Heart left ventricle (tissue), 16 donors: ENCODE results near the gene EMC7. TPM values are rescaled to one million over a fixed set of nuclear protein-coding genes. Genes with fewer than 3 reads are reported as not detected.

Experiments used
- ATAC-seq, 4 donors: fragments of 200-7000 bp; cut with Tn5 transposase; one replicate each; pipeline ENCODE4 v1.9.1; 2020 to 2022; ENCODE audit warnings: moderate library complexity in 4 of 4, mild to moderate bottlenecking in 3 of 4, moderate number of reproducible peaks in 1 of 4
- DNase-seq, 5 donors: peaks; one replicate each; pipeline ENCODE4 v3.0.0-alpha.2; 2020
- H3K27ac ChIP-seq, 12 donors: fragments of 200-600 bp; sonication (generic) in 4 of 12; one replicate each; pipeline versions ENCODE4 v1.5.0 to v1.8.0; 2016 to 2022; ENCODE audit warnings: mild to moderate bottlenecking in 2 of 12
- H3K27me3 ChIP-seq, 9 donors: fragments of 200-600 bp; sonication (generic) in 2 of 9; one replicate each; pipeline versions ENCODE4 v1.5.1 to v1.8.0; 2016 to 2022; ENCODE audit warnings: mild to moderate bottlenecking in 3 of 9
- H3K36me3 ChIP-seq, 9 donors: fragments of 200-600 bp; sonication (generic) in 2 of 9; one replicate each; pipeline versions ENCODE4 v1.5.0 to v1.8.0; 2018 to 2022; ENCODE audit warnings: mild to moderate bottlenecking in 2 of 9
- H3K4me1 ChIP-seq, 12 donors: fragments of 200-600 bp; sonication (generic) in 4 of 12; one replicate each; pipeline versions ENCODE4 v1.5.0 to v1.8.0; 2016 to 2022; ENCODE audit warnings: mild to moderate bottlenecking in 3 of 12
- H3K4me3 ChIP-seq, 12 donors: fragments of 200-600 bp; sonication (generic) in 4 of 12; one replicate each; pipeline versions ENCODE4 v1.5.0 to v1.8.0; 2017 to 2022; ENCODE audit warnings: mild to moderate bottlenecking in 9 of 12, moderate library complexity in 4 of 12
- H3K9me3 ChIP-seq, 12 donors: fragments of 200-600 bp; sonication (generic) in 4 of 12; one replicate each; pipeline versions ENCODE4 v1.5.0 to v1.8.0; 2016 to 2022; ENCODE audit warnings: mild to moderate bottlenecking in 1 of 12
- CTCF ChIP-seq, 12 donors: fragments of 200-600 bp; sonication (generic) in 4 of 12; IDR thresholded peaks; one replicate each; pipeline versions ENCODE4 v1.5.0 to v1.8.0; 2018 to 2022; ENCODE audit warnings: antibody characterized with exemption in 12 of 12, mild to moderate bottlenecking in 5 of 12
- POLR2A ChIP-seq, 2 donors: fragments of 450-650 bp; IDR thresholded peaks; one replicate each; pipeline ENCODE4 v1.6.1; 2017; ENCODE audit warnings: antibody characterized with exemption in 2 of 2, mild to moderate bottlenecking in 2 of 2, moderate library complexity in 2 of 2
- WGBS, 4 donors: extraction: QIAGEN DNeasy Blood & Tissue Kit in 2 of 4; methylation state at CpG; one replicate each; pipeline versions ENCODE4 v1.1.5 to v1.1.7; 2013 to 2018; 5-methylcytosine and 5-hydroxymethylcytosine counted together
- intact Hi-C, 10 donors: fragments of 100-400 bp; cut with DNase I; formaldehyde crosslinking; loops; one replicate each; pipeline versions ENCODE4 v1.11.1 to v1.14.2; 2022
- long read RNA-seq, 3 donors: library from polyadenylated mRNA; unstranded; transcript quantifications; one replicate each; pipeline ENCODE4 v2.0.0, GENCODE V29; 2020 to 2021
- polyA plus RNA-seq, 2 donors: library from polyadenylated mRNA; stranded (reverse); fragments of 200-250 nt; gene quantifications; one replicate each; pipeline ENCODE4 v1.2.3, GENCODE V29; 2013
- total RNA-seq, 9 donors: library from RNA; depleted of rRNA in 2 of 9; stranded (reverse); fragments of >200 nt in 2 of 9; fragmentation: NEBNext Ultra II Directional in 3 of 9; extraction: Animal tissue kit (Norgen Biotek cat#: 25700) in 3 of 9; gene quantifications; one replicate each; pipeline versions ENCODE4 v1.1.0 to v1.2.4, GENCODE V29; 2016 to 2023
- donor health status: ischemic (EF 13 %, LVEDD 7.1; RV severe dilation, severe dysfunction).
- donor health status: healthy with polysubstance abuse.
- donor health status: DM: no; HTN: yes; CAD: no.
- donor health status: DM: no; HTN: no; CAD: no.
- donor health status: ischemic (EF 25% LVEDD 6.9; RV normal size, moderate dysfunction).
- donor health status: ischemic (EF 25% LVEDD 5.7; RV mildly dilated, moderate dysfunction).
- donor health status: healthy.
- donor health status: DM: yes; HTN: yes; CAD: no.
- donor health status: ischemic (EF 35%, LVEDD 5.7; RV mildly dilated, moderate dysfunction).
- donor health status: nonischemic (EF 11% LVEDD 7.7; RV severe dilation, severe dysfunction).
- donor health status: DM: yes; HTN: yes; CAD: no.
- donor health status: PGD.
- donor health status: ischemic (EF 29% LVEDD 5.4; RV normal size, mild dysfunction).
- donor health status: nonischemic (EF 23%, LVEDD 6.1; RV moderate dilation, normal function).

Gene EMC7
- total RNA-seq (10 to 100 TPM; 28.9 to 95.2 (median 59.1) TPM), polyA plus RNA-seq (100 to 1,000 TPM in 1 of 2 donors, 10 to 100 TPM in 1; 86.0 to 143 TPM)
- long read RNA-seq, donor 1, transcript EMC7-201 (5 exons, 1,155 nt): major isoform, 91 of 95 reads
- long read RNA-seq, donor 1, partial matches to known transcripts: 0 of 95 reads
- long read RNA-seq, donor 1, other reads (novel, unspliced or antisense): 4 of 95 reads
- long read RNA-seq, donor 2, transcript EMC7-201 (5 exons, 1,155 nt): major isoform, 214 of 223 reads
- long read RNA-seq, donor 2, partial matches to known transcripts: 1 of 223 reads
- long read RNA-seq, donor 2, other reads (novel, unspliced or antisense): 6 of 223 reads
- long read RNA-seq, donor 3, transcript EMC7-201 (5 exons, 1,155 nt): major isoform, 84 of 89 reads
- long read RNA-seq, donor 3, partial matches to known transcripts: 0 of 89 reads
- long read RNA-seq, donor 3, other reads (novel, unspliced or antisense): 5 of 89 reads

GRCh38 chr15:34101366-34102174 is at the start of gene EMC7, which contains the start of gene PGBD4:
TSS of gene EMC7 (minus strand) at chr15:34101862. CDS start at chr15:34101839, 23 bp downstream.
TSS of gene PGBD4 (plus strand) at chr15:34102083. CDS start at chr15:34102532, 449 bp downstream.
- peak within 1 kb of the TSS; percentile 4 to 95 (median 88) for H3K27ac ChIP-seq
- H3K36me3 ChIP-seq: peaks cover 0 to 4% (median 0%) of the 10 kb centered on the region in 9 donors
- H3K9me3 ChIP-seq: no peaks in the 10 kb centered on the region
- peak within 1 kb of the TSS; percentile 72 to 95 (median 86) for H3K4me3 ChIP-seq
- intact Hi-C loops: loop anchor here (1.0 to 10.0 kb wide), 12 partner anchors 67 to 266 kb away; partner anchors contain the start of genes LPCAT4 (in 5 of the 10), EMC4 (in 3 of the 10), KATNBL1 (in 3 of the 10) and AVEN (in 1 of the 10)
- peaks cover 6 to 34% (median 22%) of the 10 kb centered on the region in 12 donors for H3K4me1 ChIP-seq
- H3K27me3 ChIP-seq: no peaks in the 10 kb centered on the region
- ATAC-seq (peak; percentile 100), DNase-seq (peak; percentile 99)
- WGBS, 4 donors: 0 to 1% (median 0%) methylated on average over 34 to 48 of the region's 48 CpGs
- TF ChIP-seq CTCF (IDR thresholded peaks at IDR 0.05) (no peak), POLR2A (IDR thresholded peaks at IDR 0.05) (peak in 1 of 2 donors; percentile 77)

DNA sequence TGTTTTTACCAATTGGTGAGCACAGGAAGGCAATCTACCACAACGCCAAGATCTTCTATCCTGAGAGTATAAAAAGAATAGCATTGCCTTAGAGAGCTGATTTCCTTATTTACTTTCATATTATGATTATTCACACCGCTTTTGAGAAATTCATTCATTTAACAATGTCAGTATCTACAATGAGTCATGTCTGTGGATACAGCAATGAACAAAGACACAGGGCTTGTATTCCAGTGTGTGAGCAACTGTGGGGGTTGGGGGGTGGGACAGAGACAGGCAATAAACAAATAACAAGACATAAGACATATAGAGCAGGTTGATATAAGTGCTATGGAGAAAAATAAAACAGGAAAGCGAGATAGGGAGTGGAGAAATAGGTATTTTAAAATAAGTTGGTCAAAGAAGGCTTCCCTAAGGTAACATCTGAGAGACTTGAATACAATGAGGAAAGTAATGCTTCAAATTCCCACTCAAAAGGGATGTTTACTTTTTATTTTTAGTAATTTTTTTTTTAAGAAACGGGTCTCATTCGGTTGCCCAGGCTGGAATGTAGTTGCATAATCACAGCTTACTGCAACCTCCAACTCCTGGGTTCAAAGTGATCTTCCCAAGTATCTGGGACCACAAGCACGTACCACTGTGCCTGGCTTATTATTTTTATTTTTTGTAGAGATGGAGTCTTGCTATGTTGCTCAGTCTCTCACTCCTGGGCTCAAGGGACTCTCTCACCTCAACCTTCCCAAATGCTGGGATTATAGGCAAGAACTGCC is 45.9 kb upstream of the EMC7 start:
- no peaks in the 10 kb centered on the region for H3K27me3 ChIP-seq
- intact Hi-C loops: no loop called here
- H3K36me3 ChIP-seq: peaks cover 0 to 98% (median 76%) of the 10 kb centered on the region in 9 donors
- H3K4me1 ChIP-seq: no peaks in the 10 kb centered on the region
- ATAC-seq (no peak), DNase-seq (no peak)
- no peaks in the 10 kb centered on the region for H3K9me3 ChIP-seq
- H3K27ac ChIP-seq: no peak overlapping the region
- WGBS, 4 donors: 62 to 68% (median 68%) methylated on average over 6 of the region's 6 CpGs
- H3K4me3 ChIP-seq: no peak overlapping the region
- TF ChIP-seq CTCF (IDR thresholded peaks at IDR 0.05) (no peak), POLR2A (IDR thresholded peaks at IDR 0.05) (no peak)

DNA sequence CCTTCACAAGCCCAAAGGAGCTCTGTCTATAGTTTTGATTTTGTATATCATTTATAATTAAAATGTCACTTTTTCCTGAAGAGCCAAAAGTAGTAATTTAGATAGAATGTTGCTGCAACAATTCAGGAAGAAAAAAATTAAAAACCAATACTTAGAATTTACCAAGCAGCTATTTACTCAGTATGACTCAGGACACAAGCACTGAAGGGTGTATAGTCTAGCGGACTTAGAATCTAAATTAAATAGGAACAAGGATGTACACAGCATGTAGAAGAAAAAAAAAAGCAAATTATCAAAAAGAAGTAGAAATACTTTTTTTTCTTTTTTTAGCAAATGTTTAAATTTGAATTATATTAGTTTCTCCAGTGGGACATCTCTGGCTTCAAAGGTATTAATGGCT is 31.8 kb upstream of the EMC7 start:
- TF ChIP-seq CTCF (IDR thresholded peaks at IDR 0.05) (no peak), POLR2A (IDR thresholded peaks at IDR 0.05) (no peak)
- Histone ChIP-seq H3K36me3 (peaks cover 0 to 14% (median 3%) of the 10 kb centered on the region in 9 donors), H3K4me1 (no peaks in the 10 kb centered on the region), H3K9me3 (no peaks in the 10 kb centered on the region), H3K4me3 (no peak overlapping the region), H3K27ac (no peak overlapping the region), H3K27me3 (no peaks in the 10 kb centered on the region)
- ATAC-seq (no peak), DNase-seq (no peak)
- intact Hi-C loops: no loop called here
- WGBS, 4 donors: 92 to 100% (median 97%) methylated on average over 1 of the region's 1 CpG
